ENCODE measurements around the gene GATM.

GRCh38 chr15:45376300-45376928 is 1.9 kb downstream of the GATM start:
- TF ChIP-seq POLR2A (IDR thresholded peaks at IDR 0.05) (no peak), EP300 (IDR thresholded peaks at IDR 0.05) (no peak), CTCF (IDR thresholded peaks at IDR 0.05) (no peak)
